ENCODE results near the gene KCNAB3. TPM values are rescaled to one million over a fixed set of nuclear protein-coding genes. Genes with fewer than 3 reads are reported as not detected.

KCNAB3 gene
- total and polyA plus RNA-seq, 2 donors (not counting 3 experiments of a cell fraction or from before 2014, with no cell fraction given) = 1.3 to 2.4 TPM

- H3K36me3 ChIP-seq (ENCODE audit: control insufficient read depth in 2 of 2, extremely low read depth in 1 of 2, insufficient read depth in 2 of 2, low read length in 2 of 2) = peaks cover 8 to 11% of the 10 kb centered on the region in 2 experiments
- TF ChIP-seq EZH2 (IDR thresholded peaks at IDR 0.05; ENCODE audit: borderline replicate concordance, low read depth, low read length, severe bottlenecking) (no peak), MYC (IDR thresholded peaks at IDR 0.05; ENCODE audit: low read depth, low read length) (no peak), POLR2AphosphoS5 (IDR thresholded peaks at IDR 0.05; ENCODE audit: insufficient read depth, low read depth, low read length) (no peak), JUN (IDR thresholded peaks at IDR 0.05; ENCODE audit: borderline replicate concordance, insufficient read depth, insufficient read length, low read depth) (no peak), GATA2 (IDR thresholded peaks at IDR 0.05; ENCODE audit: insufficient read depth, insufficient read length, low read depth, low read length) (no peak), FOS (IDR thresholded peaks at IDR 0.05; ENCODE audit: borderline replicate concordance, insufficient read depth, low read length) (no peak)
- TF ChIP-seq, protein P1, sequence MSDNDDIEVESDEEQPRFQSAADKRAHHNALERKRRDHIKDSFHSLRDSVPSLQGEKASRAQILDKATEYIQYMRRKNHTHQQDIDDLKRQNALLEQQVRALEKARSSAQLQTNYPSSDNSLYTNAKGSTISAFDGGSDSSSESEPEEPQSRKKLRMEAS (IDR thresholded peaks at IDR 0.05; ENCODE audit: insufficient read depth, insufficient read length) = no peak
- TF ChIP-seq, protein P2, sequence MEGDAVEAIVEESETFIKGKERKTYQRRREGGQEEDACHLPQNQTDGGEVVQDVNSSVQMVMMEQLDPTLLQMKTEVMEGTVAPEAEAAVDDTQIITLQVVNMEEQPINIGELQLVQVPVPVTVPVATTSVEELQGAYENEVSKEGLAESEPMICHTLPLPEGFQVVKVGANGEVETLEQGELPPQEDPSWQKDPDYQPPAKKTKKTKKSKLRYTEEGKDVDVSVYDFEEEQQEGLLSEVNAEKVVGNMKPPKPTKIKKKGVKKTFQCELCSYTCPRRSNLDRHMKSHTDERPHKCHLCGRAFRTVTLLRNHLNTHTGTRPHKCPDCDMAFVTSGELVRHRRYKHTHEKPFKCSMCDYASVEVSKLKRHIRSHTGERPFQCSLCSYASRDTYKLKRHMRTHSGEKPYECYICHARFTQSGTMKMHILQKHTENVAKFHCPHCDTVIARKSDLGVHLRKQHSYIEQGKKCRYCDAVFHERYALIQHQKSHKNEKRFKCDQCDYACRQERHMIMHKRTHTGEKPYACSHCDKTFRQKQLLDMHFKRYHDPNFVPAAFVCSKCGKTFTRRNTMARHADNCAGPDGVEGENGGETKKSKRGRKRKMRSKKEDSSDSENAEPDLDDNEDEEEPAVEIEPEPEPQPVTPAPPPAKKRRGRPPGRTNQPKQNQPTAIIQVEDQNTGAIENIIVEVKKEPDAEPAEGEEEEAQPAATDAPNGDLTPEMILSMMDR (IDR thresholded peaks at IDR 0.05; ENCODE audit: extremely low read depth in 1 of 2, insufficient read depth in 1 of 2, low read depth in 1 of 2, low read length in 2 of 2) = no peak
- no peak overlapping the region for H3K4me2 ChIP-seq (ENCODE audit: insufficient read depth, low read length)
- intact Hi-C loops (cut with micrococcal nuclease) (loop anchor here (5.0 kb wide), 1 partner anchor 197 kb away; the partner anchor contains the start of genes TP53 and WRAP53), dilution Hi-C loops (cut with MboI; ENCODE audit: extremely low pct_ligation_motif_present, low sequenced_read_pairs) (no loop called here)
- POLR2A ChIA-PET = no interaction called here
- peak overlapping the region in 2 of 3 experiments; percentile 67 to 76 for H3K4me3 ChIP-seq (replicated peaks in 1 of 3; ENCODE audit: insufficient read depth in 1 of 3, low read depth in 1 of 3, low read length in 3 of 3)
- DNase-seq (ENCODE audit: low read depth, low spot score) (no peak), FAIRE-seq (no peak)
- H3K9me1 ChIP-seq (replicated peaks; ENCODE audit: control insufficient read depth, extremely low read depth, insufficient read depth, low read length) = no peaks in the 10 kb centered on the region
- no TSS peak for BruUV-seq (replicated peaks)
- no peaks in the 10 kb centered on the region for H4K20me1 ChIP-seq (replicated peaks; ENCODE audit: control insufficient read depth, extremely low read depth, insufficient read depth, low read length)
- CTCF ChIA-PET = interaction anchor here (1.0 kb wide), 1 partner anchor 13 kb away, joined by 3 read pairs; no protein-coding TSS in a partner anchor
- H3K4me1 ChIP-seq (ENCODE audit: control insufficient read depth, extremely low read depth, insufficient read depth, low read length) = peaks cover 44% of the 10 kb centered on the region
- H3K9ac ChIP-seq (replicated peaks; ENCODE audit: extremely low read depth, insufficient read depth, low read length) = peak overlapping the region; percentile 86
- peaks cover 29% of the 10 kb centered on the region for H3K79me2 ChIP-seq (ENCODE audit: control insufficient read depth, insufficient read depth, low read length)
- no peak overlapping the region for H3K27ac ChIP-seq (ENCODE audit: insufficient read depth, low read depth, low read length)
- no peaks in the 10 kb centered on the region for H3K9me3 ChIP-seq (replicated peaks; ENCODE audit: control insufficient read depth, insufficient read depth, low read length)
- no peaks in the 10 kb centered on the region for H3K27me3 ChIP-seq (ENCODE audit: control insufficient read depth in 2 of 2, insufficient read depth in 2 of 2, low read length in 2 of 2)
- no peak overlapping the region for H2AFZ ChIP-seq (ENCODE audit: low read depth, low read length)
These were observed 44.9 kb downstream of the KCNAB3 start for GRCh38 chr17:7884581-7885366.
